ENCODE data around the gene SUPT3H.
"Not testable (repeated sequence)": the region's sequence is repeated elsewhere in the genome, so short reads cannot be mapped to it uniquely, and the experiment has no call there.

SUPT3H gene

DNA sequence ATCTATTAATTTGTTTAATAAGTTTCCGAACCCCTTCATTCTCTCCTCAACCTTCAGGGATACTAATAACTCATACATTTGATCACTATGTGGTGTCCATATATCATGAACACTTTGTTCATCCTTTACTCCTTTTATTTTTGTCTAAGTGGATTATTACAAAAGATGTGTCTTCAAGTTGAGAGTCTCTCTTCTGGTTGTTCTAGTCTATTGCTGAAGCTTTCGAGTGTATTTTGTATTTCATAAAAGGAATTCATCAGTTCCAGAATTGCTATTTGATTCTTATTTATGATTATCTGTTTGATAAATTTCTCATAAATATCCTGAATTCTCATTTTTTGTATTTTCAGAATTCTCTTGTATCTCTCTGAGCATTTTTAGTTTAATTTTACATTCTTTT is 146.1 kb downstream of the SUPT3H start:
- DNase-seq = no peak

- DNase-seq = no peak
Measured at GRCh38 chr6:45229416-45229815, 148.3 kb downstream of the SUPT3H start.

GRCh38 chr6:45226081-45226480 is 151.7 kb downstream of the SUPT3H start:
- no peak for DNase-seq

DNA sequence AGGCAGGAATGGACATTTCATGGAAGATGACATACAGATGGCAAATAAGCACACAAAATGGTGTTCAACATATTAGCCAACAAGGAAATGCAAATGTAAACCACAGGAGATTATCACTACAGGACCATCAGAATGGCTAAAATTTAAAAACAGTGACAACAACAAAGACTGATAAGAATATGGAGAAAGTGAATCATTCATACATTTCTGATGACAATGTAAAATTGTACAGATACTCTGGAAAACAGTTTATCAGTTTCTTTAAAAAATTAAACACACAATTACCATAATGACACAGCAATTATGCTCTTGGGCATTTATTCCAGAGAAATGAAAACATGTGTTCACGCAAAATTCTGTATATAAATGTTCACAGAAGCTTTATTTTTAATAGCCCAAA is 155.4 kb downstream of the SUPT3H start:
- no peak for DNase-seq

DNA sequence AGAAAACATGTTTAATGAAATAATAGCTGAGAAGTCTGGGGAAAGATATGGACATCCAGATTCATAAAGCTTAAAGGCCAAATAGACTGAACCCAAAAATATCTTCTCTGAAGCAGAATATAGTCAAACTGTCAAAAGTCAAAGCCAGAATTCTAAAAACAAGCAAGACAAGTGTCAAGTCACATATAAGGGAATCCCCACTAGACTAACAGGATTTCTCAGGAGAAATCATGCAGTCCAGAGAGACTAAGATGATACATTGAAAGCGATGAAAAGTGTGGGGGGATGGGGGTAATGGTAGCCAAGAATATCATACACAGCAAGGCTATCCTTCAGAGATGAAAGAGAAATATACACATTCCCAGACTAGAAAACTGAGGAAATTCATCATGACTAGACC is 162.0 kb downstream of the SUPT3H start:
- no peak for DNase-seq

- DNase-seq = no peak
Measured at GRCh38 chr6:45212976-45213375, 164.8 kb downstream of the SUPT3H start.

DNA sequence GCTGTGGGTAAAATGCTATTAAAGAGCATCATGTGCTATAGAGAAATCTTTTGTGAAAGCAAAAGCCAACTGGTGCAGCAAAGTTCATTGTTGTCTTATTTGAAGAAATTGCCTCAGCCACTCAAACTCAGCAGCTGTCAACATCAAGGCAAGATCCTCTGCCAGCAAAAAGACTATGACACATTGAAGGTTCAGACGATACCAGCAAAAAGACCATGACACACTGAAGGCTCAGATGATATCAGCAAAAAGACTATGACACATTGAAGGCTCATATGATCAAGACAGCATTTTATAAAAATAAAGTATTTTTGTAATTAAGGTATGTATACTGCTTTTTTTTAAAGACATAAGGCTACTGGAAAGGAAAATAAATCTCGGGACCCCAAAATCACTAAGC is 168.0 kb downstream of the SUPT3H start:
- DNase-seq = no peak

DNA sequence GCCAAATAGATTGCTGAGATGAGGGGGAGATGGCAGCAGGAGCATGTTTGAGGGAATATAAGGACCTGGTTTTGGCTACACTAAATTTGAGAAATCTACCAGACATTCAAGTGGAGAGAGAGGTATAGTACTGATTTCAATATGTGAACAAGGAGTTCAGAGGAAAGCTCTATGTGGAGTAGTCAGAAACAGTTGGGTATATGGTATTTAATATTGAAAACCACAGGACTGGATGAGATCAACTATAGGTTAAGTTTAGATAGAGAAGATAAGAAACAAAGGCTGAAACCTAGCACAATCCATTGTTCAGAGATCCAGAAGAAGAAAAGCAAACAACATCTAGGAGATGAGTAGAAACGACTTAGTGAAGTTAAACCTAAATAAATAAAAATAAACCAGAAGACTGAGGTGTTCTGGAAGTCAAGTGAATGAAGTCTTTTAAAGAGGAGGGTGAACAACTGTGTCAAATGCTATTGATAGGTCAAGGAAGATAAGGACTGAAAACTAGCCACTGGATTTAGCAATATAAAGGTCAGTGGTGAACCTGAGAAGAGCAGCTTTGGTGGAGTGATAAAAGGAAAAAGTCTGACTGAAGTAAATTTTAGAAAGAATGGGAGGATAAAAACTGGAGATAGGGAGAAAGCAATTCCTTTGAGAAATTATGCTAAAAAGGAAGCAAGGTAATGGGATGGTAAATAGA is 170.8 kb downstream of the SUPT3H start:
- no peak for DNase-seq

GRCh38 chr6:45201484-45201883 is 176.2 kb downstream of the SUPT3H start:
- no peak for DNase-seq

DNA sequence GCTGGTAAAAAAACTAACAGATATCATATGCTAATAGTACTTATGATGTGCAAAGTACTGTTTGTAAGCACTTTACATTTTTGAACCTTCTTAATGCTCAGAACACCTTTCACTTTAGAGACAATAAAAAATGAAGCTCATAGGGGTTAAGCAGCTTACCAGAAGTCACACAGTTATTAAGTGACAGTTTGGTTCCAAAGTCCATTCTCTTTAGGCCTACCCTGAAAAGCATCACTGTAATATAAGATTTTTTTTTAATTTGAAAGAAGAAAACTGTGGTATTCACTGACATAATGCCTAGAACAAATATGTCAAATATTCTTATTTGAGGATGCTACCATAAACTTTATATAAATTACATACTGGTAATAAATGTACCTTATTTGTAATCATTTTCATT is 177.2 kb downstream of the SUPT3H start:
- DNase-seq = no peak

- no peak for DNase-seq
Measured at GRCh38 chr6:45199554-45199953, 178.2 kb downstream of the SUPT3H start.

- DNase-seq = no peak
Measured at GRCh38 chr6:45196121-45196520, 181.6 kb downstream of the SUPT3H start.

DNA sequence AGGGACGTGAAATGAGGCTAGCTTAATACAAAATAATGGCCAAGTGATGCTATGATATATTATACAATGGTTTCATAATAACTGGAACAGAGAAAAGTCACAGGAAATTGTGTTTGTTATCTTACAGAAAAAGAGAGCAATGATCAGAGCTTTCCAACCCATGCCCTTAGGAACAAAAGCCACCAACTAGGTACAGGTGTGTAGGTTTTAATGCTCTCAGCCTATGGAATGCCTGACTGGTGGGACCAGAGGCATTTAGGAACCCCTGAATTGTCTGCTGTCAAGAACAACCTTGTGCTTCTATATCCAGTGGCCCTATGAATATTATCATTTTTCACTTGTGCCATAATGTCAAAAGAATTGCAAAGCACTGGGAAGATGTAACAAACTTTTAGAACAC is 182.6 kb downstream of the SUPT3H start:
- DNase-seq = no peak

DNA sequence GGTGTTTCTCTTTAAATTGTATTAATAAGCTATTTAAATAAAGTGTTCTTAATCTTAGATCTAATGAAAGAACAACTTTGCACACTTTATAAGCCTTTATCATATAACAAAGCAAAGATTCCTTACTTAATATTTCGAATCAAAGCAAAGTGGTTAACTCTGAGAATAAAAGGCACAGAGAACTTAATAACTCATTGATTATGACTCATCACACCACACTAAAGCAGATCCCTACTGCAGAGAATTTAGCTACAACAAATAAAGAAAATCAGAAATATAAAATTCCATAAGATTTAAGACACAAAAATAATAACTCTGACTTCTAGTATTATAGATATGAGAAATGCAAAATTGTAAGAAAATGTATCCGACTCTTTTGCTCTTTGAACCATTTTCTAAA is 185.2 kb downstream of the SUPT3H start:
- no peak for DNase-seq

DNA sequence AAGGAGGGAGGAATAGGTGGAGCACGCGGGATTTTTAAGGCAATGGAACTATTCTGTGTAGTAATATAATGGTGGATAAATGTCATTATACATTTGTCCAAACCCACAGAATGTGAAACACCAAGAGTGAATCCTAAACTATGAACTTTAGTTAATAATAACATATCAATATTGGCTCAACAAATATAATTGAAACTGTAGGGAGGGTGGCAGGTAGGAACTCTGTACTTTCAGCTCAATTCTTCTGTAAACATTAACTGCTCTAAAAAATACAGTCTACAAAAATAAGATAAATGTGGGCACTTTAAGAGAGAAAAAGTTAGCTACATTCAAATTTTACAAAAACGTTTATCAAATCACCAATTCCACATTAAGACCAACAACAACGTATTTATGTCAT is 186.3 kb downstream of the SUPT3H start:
- DNase-seq = no peak

DNA sequence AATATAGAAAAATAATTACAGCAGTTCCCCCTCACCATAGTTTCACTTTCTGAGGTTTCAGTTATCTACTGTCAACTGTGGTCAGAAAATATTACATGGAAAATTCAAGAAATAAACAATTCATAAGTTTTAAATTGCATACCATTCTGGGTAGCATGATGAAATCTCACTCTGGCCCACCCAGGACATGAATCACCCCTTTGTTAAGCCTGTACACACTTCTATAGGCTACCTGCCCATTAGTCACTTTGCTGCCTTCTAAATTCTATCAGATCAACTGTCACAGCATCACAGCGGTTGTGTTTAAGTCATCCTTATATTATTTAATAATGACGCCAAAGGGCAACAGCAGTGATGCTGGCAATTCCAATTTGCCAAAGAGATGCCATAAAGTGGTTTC is 189.9 kb downstream of the SUPT3H start:
- no peak for DNase-seq

- DNase-seq = no peak
Measured at GRCh38 chr6:45185403-45186251, 192.1 kb downstream of the SUPT3H start.

GRCh38 chr6:45184937-45185336 is 192.8 kb downstream of the SUPT3H start:
- no peak for DNase-seq

GRCh38 chr6:45184040-45184439 is 193.7 kb downstream of the SUPT3H start:
- DNase-seq = no peak

DNA sequence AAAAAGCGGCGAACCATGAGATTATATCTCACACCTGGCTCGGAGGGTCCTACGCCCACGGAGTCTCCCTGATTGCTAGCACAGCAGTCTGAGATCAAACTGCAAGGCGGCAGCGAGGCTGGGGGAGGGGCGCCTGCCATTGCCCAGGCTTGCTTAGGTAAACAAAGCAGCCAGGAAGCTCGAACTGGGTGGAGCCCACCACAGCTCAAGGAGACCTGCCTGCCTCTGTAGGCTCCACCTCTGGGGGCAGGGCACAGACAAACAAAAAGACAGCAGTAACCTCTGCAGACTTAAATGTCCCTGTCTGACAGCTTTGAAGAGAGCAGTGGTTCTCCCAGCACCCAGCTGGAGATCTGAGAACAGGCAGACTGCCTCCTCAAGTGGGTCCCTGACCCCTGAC is 201.4 kb downstream of the SUPT3H start:
- not testable (repeated sequence) for DNase-seq

- no peak for DNase-seq
Measured at GRCh38 chr6:45175272-45175671, 202.5 kb downstream of the SUPT3H start.

DNA sequence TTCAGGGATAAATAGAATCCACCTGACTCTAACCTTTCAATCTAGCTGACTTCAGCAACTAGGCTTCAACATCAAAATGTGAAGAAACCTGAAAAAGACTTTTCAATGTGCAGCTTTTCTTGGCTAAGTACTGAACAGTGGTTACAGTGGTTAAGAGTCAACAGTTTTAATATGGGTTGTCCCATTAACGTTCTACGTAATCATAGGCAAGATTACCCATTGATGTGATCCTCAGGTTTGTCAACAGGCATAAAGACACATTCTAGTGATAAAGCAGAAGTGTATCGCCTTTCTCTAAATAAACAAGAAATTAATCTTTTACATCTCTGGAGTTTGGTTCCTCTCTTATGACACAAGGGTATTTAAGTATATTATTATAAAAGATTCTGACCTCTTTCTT is 203.7 kb downstream of the SUPT3H start:
- no peak for DNase-seq

GRCh38 chr6:45171380-45171779 is 206.4 kb downstream of the SUPT3H start:
- no peak for DNase-seq

DNA sequence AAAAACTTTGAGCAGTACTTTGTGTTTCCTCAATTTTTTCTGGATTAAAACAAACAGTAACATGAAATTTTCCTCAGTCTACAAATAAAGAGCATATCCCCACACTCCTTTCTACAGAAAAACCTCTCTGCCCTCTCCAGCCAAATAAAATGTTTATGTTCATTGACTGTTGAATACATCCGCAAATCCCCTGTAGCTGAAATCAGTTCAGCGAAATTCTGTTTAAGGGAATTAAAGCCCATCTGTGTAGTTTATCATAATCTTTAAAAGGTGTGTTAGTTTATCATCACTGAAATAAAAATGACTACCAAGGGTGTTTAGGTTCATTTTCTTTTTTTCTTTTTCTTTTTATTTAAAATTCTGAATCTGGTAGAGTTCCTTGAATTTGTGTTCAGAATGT is 207.4 kb downstream of the SUPT3H start:
- no peak for DNase-seq

- no peak for DNase-seq
Measured at GRCh38 chr6:45169815-45170214, 207.9 kb downstream of the SUPT3H start.
